ENCODE results near the gene HAAO. TPM values are rescaled to one million over a fixed set of nuclear protein-coding genes. Genes with fewer than 3 reads are reported as not detected.
"Not testable (repeated sequence)": the region's sequence is repeated elsewhere in the genome, so short reads cannot be mapped to it uniquely, and the experiment has no call there.

Gene HAAO
- total RNA-seq, 1 experiment from 2014 or later: 2.2 TPM

- CTCF ChIA-PET: no interaction called here
- Mint-ChIP-seq H3K4me3 (ENCODE audit: low read depth, unreplicated experiment) (no peak overlapping the region), H3K4me1 (ENCODE audit: low read depth, unreplicated experiment) (no peaks in the 10 kb centered on the region), H3K27ac (ENCODE audit: unreplicated experiment) (no peak overlapping the region), H3K9me3 (ENCODE audit: low read depth, unreplicated experiment) (peaks cover 3% of the 10 kb centered on the region), H3K27me3 (ENCODE audit: unreplicated experiment) (no peaks in the 10 kb centered on the region), H3K36me3 (ENCODE audit: insufficient read depth, unreplicated experiment) (no peaks in the 10 kb centered on the region)
- BruUV-seq (replicated peaks): no TSS peak
- no peak for DNase-seq
- no peak for TF ChIP-seq CTCF (IDR thresholded peaks at IDR 0.05; ENCODE audit: unreplicated experiment)
- intact Hi-C loops (cut with micrococcal nuclease; ENCODE audit: unreplicated experiment): no loop called here
Measured at GRCh38 chr2:42736598-42737322, 55.6 kb downstream of the HAAO start.

GRCh38 chr2:42733852-42734251 lies 58.5 kb downstream of the HAAO start:
- H3K36me3 Mint-ChIP-seq (ENCODE audit: insufficient read depth, unreplicated experiment): no peaks in the 10 kb centered on the region
- no peak for DNase-seq
- H3K27ac Mint-ChIP-seq (ENCODE audit: unreplicated experiment): no peak overlapping the region
- no peak overlapping the region for H3K4me3 Mint-ChIP-seq (ENCODE audit: low read depth, unreplicated experiment)
- no peaks in the 10 kb centered on the region for H3K27me3 Mint-ChIP-seq (ENCODE audit: unreplicated experiment)
- CTCF ChIA-PET: no interaction called here
- intact Hi-C loops (cut with micrococcal nuclease; ENCODE audit: unreplicated experiment): no loop called here
- TF ChIP-seq CTCF (IDR thresholded peaks at IDR 0.05; ENCODE audit: unreplicated experiment): no peak
- no peaks in the 10 kb centered on the region for H3K4me1 Mint-ChIP-seq (ENCODE audit: low read depth, unreplicated experiment)
- no TSS peak for BruUV-seq (replicated peaks)
- peaks cover 8% of the 10 kb centered on the region for H3K9me3 Mint-ChIP-seq (ENCODE audit: low read depth, unreplicated experiment)

GRCh38 chr2:42731316-42731715 lies 61.1 kb downstream of the HAAO start:
- H3K4me1 Mint-ChIP-seq (ENCODE audit: low read depth, unreplicated experiment); H3K4me3 Mint-ChIP-seq (ENCODE audit: low read depth, unreplicated experiment); BruUV-seq (replicated peaks); intact Hi-C loops (cut with micrococcal nuclease; ENCODE audit: unreplicated experiment); H3K9me3 Mint-ChIP-seq (ENCODE audit: low read depth, unreplicated experiment); H3K36me3 Mint-ChIP-seq (ENCODE audit: insufficient read depth, unreplicated experiment); H3K27ac Mint-ChIP-seq (ENCODE audit: unreplicated experiment); CTCF ChIA-PET; DNase-seq; H3K27me3 Mint-ChIP-seq (ENCODE audit: unreplicated experiment): not testable (repeated sequence)

- no peak for DNase-seq
- intact Hi-C loops (cut with micrococcal nuclease; ENCODE audit: unreplicated experiment): no loop called here
- H3K36me3 Mint-ChIP-seq (ENCODE audit: insufficient read depth, unreplicated experiment): no peaks in the 10 kb centered on the region
- CTCF ChIA-PET: no interaction called here
- H3K4me1 Mint-ChIP-seq (ENCODE audit: low read depth, unreplicated experiment): no peaks in the 10 kb centered on the region
- H3K4me3 Mint-ChIP-seq (ENCODE audit: low read depth, unreplicated experiment): no peak overlapping the region
- H3K9me3 Mint-ChIP-seq (ENCODE audit: low read depth, unreplicated experiment): peaks cover 6% of the 10 kb centered on the region
- BruUV-seq (replicated peaks): no TSS peak
- H3K27me3 Mint-ChIP-seq (ENCODE audit: unreplicated experiment): no peaks in the 10 kb centered on the region
- no peak overlapping the region for H3K27ac Mint-ChIP-seq (ENCODE audit: unreplicated experiment)
- TF ChIP-seq CTCF (IDR thresholded peaks at IDR 0.05; ENCODE audit: unreplicated experiment): no peak
Measured at GRCh38 chr2:42726680-42727079, 65.7 kb downstream of the HAAO start.

- Mint-ChIP-seq H3K27ac (ENCODE audit: unreplicated experiment) (no peak overlapping the region), H3K4me3 (ENCODE audit: low read depth, unreplicated experiment) (no peak overlapping the region), H3K27me3 (ENCODE audit: unreplicated experiment) (no peaks in the 10 kb centered on the region), H3K9me3 (ENCODE audit: low read depth, unreplicated experiment) (peaks cover 2% of the 10 kb centered on the region), H3K4me1 (ENCODE audit: low read depth, unreplicated experiment) (no peaks in the 10 kb centered on the region), H3K36me3 (ENCODE audit: insufficient read depth, unreplicated experiment) (no peaks in the 10 kb centered on the region)
- CTCF ChIA-PET: no interaction called here
- no TSS peak for BruUV-seq (replicated peaks)
- DNase-seq: no peak
- intact Hi-C loops (cut with micrococcal nuclease; ENCODE audit: unreplicated experiment): no loop called here
- TF ChIP-seq CTCF (IDR thresholded peaks at IDR 0.05; ENCODE audit: unreplicated experiment): no peak
Measured at GRCh38 chr2:42725657-42726056, 66.7 kb downstream of the HAAO start.
